ENCODE data around the gene KRT82. TPM values are rescaled to one million over a fixed set of nuclear protein-coding genes. Genes with fewer than 3 reads are reported as not detected.

KRT82 gene
- polyA plus RNA-seq, 1 of the 3 experiments (the other 2 are of a cell fraction) = not detected

- no peak overlapping the region for H3K4me3 ChIP-seq (ENCODE audit: low read depth in 2 of 2, low read length in 1 of 2)
- no peaks in the 10 kb centered on the region for H4K20me1 ChIP-seq (ENCODE audit: insufficient read depth)
- H3F3A ChIP-seq (replicated peaks; ENCODE audit: insufficient read depth) = no peaks in the 10 kb centered on the region
- H3K27me3 ChIP-seq (ENCODE audit: insufficient read depth) = peaks cover 24% of the 10 kb centered on the region
- no peaks in the 10 kb centered on the region for H3K9me3 ChIP-seq
- no peak overlapping the region for H2AFZ ChIP-seq (ENCODE audit: low read depth)
- no peaks in the 10 kb centered on the region for H3K79me2 ChIP-seq (ENCODE audit: insufficient read depth)
- no peak for DNase-seq
- H3K27ac ChIP-seq (ENCODE audit: low read depth in 2 of 2, low read length in 1 of 2) = no peak overlapping the region
- ChIA-PET POLR2A (no interaction called here), CTCF (interaction anchor here (0.8 to 3.7 kb wide), 10 partner anchors 11 to 524 kb away, joined by 3 to 35 read pairs (median 3); no protein-coding TSS in a partner anchor)
- H3K9ac ChIP-seq = no peak overlapping the region
- WGBS (ENCODE audit: low lambda C conversion rate) = 54% methylated on average over 12 of the region's 13 CpGs
- H3K4me1 ChIP-seq (ENCODE audit: control insufficient read depth in 1 of 2, insufficient read depth in 2 of 2, low read depth in 1 of 2, low read length in 1 of 2) = no peaks in the 10 kb centered on the region
- H3K4me2 ChIP-seq = no peak overlapping the region
- TF ChIP-seq FOSL2 (IDR thresholded peaks at IDR 0.05; ENCODE audit: borderline replicate concordance, low read depth) = no peak
- no peak for TF ChIP-seq RCOR1 (IDR thresholded peaks at IDR 0.05; ENCODE audit: low read length)
- no peak for TF ChIP-seq EZH2phosphoT487 (IDR thresholded peaks at IDR 0.05; ENCODE audit: borderline replicate concordance, low read depth)
- TF ChIP-seq, protein P1, sequence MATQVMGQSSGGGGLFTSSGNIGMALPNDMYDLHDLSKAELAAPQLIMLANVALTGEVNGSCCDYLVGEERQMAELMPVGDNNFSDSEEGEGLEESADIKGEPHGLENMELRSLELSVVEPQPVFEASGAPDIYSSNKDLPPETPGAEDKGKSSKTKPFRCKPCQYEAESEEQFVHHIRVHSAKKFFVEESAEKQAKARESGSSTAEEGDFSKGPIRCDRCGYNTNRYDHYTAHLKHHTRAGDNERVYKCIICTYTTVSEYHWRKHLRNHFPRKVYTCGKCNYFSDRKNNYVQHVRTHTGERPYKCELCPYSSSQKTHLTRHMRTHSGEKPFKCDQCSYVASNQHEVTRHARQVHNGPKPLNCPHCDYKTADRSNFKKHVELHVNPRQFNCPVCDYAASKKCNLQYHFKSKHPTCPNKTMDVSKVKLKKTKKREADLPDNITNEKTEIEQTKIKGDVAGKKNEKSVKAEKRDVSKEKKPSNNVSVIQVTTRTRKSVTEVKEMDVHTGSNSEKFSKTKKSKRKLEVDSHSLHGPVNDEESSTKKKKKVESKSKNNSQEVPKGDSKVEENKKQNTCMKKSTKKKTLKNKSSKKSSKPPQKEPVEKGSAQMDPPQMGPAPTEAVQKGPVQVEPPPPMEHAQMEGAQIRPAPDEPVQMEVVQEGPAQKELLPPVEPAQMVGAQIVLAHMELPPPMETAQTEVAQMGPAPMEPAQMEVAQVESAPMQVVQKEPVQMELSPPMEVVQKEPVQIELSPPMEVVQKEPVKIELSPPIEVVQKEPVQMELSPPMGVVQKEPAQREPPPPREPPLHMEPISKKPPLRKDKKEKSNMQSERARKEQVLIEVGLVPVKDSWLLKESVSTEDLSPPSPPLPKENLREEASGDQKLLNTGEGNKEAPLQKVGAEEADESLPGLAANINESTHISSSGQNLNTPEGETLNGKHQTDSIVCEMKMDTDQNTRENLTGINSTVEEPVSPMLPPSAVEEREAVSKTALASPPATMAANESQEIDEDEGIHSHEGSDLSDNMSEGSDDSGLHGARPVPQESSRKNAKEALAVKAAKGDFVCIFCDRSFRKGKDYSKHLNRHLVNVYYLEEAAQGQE (IDR thresholded peaks at IDR 0.05; ENCODE audit: low read depth, low read length) = no peak
- no peak for TF ChIP-seq FOXM1 (IDR thresholded peaks at IDR 0.05; ENCODE audit: low read depth)
- TF ChIP-seq MXI1 (IDR thresholded peaks at IDR 0.05; ENCODE audit: low read depth, low read length) = no peak
- no peak for TF ChIP-seq FOXJ3 (CRISPR knock-in tag; IDR thresholded peaks at IDR 0.05)
- no peak for TF ChIP-seq RFX5 (IDR thresholded peaks at IDR 0.05; ENCODE audit: low read length)
- TF ChIP-seq POLR2AphosphoS5 (IDR thresholded peaks at IDR 0.05; ENCODE audit: low read depth, low read length) = no peak
- no peak for TF ChIP-seq USF1 (IDR thresholded peaks at IDR 0.05; ENCODE audit: borderline replicate concordance, low read depth)
- no peak for TF ChIP-seq SIN3A (IDR thresholded peaks at IDR 0.05; ENCODE audit: borderline replicate concordance, low read depth, low read length)
- TF ChIP-seq RXRA (IDR thresholded peaks at IDR 0.05; ENCODE audit: borderline replicate concordance, low read depth) = no peak
- TF ChIP-seq, protein P2, sequence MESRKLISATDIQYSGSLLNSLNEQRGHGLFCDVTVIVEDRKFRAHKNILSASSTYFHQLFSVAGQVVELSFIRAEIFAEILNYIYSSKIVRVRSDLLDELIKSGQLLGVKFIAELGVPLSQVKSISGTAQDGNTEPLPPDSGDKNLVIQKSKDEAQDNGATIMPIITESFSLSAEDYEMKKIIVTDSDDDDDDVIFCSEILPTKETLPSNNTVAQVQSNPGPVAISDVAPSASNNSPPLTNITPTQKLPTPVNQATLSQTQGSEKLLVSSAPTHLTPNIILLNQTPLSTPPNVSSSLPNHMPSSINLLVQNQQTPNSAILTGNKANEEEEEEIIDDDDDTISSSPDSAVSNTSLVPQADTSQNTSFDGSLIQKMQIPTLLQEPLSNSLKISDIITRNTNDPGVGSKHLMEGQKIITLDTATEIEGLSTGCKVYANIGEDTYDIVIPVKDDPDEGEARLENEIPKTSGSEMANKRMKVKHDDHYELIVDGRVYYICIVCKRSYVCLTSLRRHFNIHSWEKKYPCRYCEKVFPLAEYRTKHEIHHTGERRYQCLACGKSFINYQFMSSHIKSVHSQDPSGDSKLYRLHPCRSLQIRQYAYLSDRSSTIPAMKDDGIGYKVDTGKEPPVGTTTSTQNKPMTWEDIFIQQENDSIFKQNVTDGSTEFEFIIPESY (IDR thresholded peaks at IDR 0.05; ENCODE audit: borderline replicate concordance, low read depth) = no peak
- TF ChIP-seq, protein P3, sequence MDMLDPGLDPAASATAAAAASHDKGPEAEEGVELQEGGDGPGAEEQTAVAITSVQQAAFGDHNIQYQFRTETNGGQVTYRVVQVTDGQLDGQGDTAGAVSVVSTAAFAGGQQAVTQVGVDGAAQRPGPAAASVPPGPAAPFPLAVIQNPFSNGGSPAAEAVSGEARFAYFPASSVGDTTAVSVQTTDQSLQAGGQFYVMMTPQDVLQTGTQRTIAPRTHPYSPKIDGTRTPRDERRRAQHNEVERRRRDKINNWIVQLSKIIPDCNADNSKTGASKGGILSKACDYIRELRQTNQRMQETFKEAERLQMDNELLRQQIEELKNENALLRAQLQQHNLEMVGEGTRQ (IDR thresholded peaks at IDR 0.05; ENCODE audit: borderline replicate concordance, low read depth, low read length) = no peak
- no peak for TF ChIP-seq EP300 (IDR thresholded peaks at IDR 0.05; ENCODE audit: borderline replicate concordance in 1 of 2, low read depth in 1 of 2, low read length in 1 of 2)
- no peaks in the 10 kb centered on the region for H3K36me3 ChIP-seq (replicated peaks in 1 of 2; ENCODE audit: control insufficient read depth in 1 of 2, insufficient read depth in 2 of 2, low read length in 1 of 2)
- H3K9me2 ChIP-seq = no peaks in the 10 kb centered on the region
Observed at GRCh38 chr12:52360663-52361271, 45.4 kb downstream of the KRT82 start.

All from SK-N-SH (cell line).